ENCODE data around the gene NR3C2. TPM values are rescaled to one million over a fixed set of nuclear protein-coding genes. Genes with fewer than 3 reads are reported as not detected.

Gene NR3C2
- total RNA-seq, 1 experiment from 2014 or later = 0.63 TPM

DNA sequence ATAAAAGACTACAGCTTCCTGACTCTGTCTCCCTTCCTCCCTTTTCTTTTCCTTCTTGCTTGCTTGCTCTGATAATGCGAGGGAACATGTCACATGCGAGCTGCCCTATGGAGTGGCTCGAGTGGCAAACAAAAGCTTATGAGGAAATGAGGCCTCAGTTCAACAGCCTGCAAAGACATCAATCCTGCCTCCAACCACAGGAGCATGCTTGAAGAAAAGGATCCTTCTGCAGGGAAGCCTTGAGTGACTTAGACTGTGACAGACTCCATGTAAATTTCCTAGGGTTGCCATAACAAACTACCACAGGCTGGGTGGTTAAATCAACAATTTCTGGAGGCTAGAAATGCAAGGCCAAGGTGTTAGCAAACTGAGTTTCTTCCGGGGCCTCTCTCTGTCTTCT lies 152.5 kb downstream of the NR3C2 start:
- no peak overlapping the region for H3K4me3 ChIP-seq
- H3K36me3 ChIP-seq = no peaks in the 10 kb centered on the region
- no peaks in the 10 kb centered on the region for H3K27me3 ChIP-seq
- no peak for DNase-seq
- peaks cover 6% of the 10 kb centered on the region; the same call in 1 of the 2 replicates for H3K4me1 ChIP-seq
- H3K9me3 ChIP-seq (replicated peaks) = no peaks in the 10 kb centered on the region
- H3K27ac ChIP-seq = no peak overlapping the region

DNA sequence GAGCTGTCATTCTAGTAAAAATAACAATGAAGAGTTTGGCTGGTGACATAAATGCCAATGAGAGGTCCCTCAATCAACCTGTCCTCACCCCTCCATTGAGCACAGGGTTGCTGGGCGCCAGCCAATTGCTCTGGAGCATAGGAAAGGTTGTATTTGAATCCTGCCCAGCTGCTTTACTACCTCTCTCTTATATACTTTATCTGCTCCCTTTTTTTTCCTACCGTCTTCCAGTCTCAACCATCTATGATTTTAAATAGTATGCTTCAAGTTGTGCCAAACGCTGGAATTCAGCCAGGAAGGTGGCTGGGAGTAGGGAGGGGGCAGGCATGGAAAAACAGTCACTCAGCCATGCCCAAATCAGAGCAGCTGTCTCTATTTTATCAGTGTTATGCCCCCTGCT lies 153.8 kb downstream of the NR3C2 start:
- H3K4me1 ChIP-seq = peaks cover 6% of the 10 kb centered on the region; the same call in 1 of the 2 replicates
- peak; percentile 24 to 52 for DNase-seq
- H3K27ac ChIP-seq = no peak overlapping the region
- no peaks in the 10 kb centered on the region for H3K36me3 ChIP-seq
- H3K9me3 ChIP-seq (replicated peaks) = no peaks in the 10 kb centered on the region
- no peaks in the 10 kb centered on the region for H3K27me3 ChIP-seq
- H3K4me3 ChIP-seq = no peak overlapping the region

DNA sequence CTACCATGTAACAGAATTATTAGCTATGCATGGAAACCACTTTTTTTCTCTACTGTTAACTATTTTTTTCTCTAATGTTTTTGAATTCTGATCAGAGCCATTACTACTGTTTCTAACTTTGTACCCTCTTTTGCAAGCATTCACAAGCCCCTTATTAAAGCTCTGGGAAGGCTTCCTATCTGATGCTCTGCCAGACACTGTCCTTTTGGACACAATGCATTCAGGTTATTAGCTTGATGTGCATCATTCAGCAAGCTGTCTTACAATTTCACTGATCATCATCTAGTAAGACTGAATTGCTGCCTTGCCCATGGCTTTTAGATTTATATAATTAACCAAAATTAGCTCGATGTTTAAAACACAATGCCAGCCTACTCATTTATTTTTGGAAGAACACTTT lies 155.1 kb downstream of the NR3C2 start:
- no peak for DNase-seq
- H3K4me3 ChIP-seq = no peak overlapping the region
- no peaks in the 10 kb centered on the region for H3K9me3 ChIP-seq (replicated peaks)
- no peak overlapping the region for H3K27ac ChIP-seq
- H3K36me3 ChIP-seq = no peaks in the 10 kb centered on the region
- no peaks in the 10 kb centered on the region for H3K27me3 ChIP-seq
- H3K4me1 ChIP-seq = peaks cover 6% of the 10 kb centered on the region; the same call in 1 of the 2 replicates

DNA sequence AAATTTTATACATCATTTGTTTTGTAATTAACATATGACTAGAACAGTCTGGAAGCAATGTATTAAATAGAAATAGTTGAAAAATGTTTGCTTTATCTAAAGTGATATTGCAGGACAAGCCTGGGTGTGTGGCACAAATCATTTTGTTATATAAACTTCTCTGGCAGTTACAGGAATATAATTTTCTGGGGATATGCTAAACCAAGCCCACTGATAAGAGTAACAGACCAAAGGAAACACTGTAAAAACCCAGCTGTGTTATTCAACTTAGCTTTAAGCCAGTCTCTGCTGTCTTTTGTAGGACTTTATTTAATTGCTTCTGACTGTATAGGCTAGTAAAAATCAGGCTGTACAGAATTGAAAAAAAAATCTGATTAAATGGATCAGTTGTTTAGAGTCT lies 156.2 kb downstream of the NR3C2 start:
- Histone ChIP-seq H3K9me3 (replicated peaks) (no peaks in the 10 kb centered on the region), H3K27me3 (no peaks in the 10 kb centered on the region), H3K27ac (no peak overlapping the region), H3K4me3 (no peak overlapping the region), H3K36me3 (no peaks in the 10 kb centered on the region), H3K4me1 (peaks cover 6% of the 10 kb centered on the region; the same call in 1 of the 2 replicates)
- DNase-seq = no peak

DNA sequence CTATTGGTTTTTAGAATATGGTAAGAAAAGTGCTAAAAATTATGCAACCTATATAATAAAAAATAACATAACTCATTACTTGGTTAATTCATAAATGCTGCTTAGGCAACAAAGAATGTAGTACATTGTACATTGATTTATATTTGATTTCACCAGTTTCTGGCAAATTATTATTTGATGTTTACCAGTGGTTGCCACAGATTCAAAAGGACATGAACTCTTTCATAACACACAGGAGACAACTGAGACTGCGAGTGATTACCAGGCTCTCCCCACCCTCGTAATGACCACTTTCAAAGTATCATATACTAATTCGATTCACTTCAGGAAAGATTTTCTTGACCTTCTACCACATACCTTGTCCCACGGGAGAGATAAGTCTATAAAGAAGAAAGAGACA lies 158.5 kb downstream of the NR3C2 start:
- no peak overlapping the region for H3K4me3 ChIP-seq
- no peaks in the 10 kb centered on the region for H3K9me3 ChIP-seq (replicated peaks)
- no peak overlapping the region for H3K27ac ChIP-seq
- DNase-seq = no peak
- H3K36me3 ChIP-seq = no peaks in the 10 kb centered on the region
- H3K4me1 ChIP-seq = peaks cover 3% of the 10 kb centered on the region; the same call in 1 of the 2 replicates
- H3K27me3 ChIP-seq = no peaks in the 10 kb centered on the region

DNA sequence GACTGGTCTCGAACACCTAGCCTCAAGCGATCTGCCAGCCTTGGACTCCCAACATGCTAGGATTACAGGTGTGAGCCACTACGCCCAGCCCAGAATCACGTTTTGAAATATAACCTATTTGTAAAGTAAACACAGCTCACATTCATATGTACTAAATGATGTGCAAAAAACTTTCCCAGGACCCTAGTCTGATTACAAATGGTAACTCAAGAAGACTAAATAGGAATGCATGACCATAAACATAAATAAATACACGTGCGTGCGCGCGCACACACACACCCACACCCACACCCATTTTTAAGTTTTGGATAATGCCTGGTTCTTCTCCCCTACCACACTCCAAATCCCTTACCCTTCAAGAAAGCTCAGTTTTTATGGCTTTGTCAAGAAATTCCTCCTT lies 163.9 kb downstream of the NR3C2 start:
- no peak overlapping the region for H3K4me3 ChIP-seq
- no peaks in the 10 kb centered on the region for H3K27me3 ChIP-seq
- H3K27ac ChIP-seq = no peak overlapping the region
- H3K9me3 ChIP-seq (replicated peaks) = no peaks in the 10 kb centered on the region
- no peaks in the 10 kb centered on the region for H3K36me3 ChIP-seq
- no peaks in the 10 kb centered on the region for H3K4me1 ChIP-seq
- no peak for DNase-seq

DNA sequence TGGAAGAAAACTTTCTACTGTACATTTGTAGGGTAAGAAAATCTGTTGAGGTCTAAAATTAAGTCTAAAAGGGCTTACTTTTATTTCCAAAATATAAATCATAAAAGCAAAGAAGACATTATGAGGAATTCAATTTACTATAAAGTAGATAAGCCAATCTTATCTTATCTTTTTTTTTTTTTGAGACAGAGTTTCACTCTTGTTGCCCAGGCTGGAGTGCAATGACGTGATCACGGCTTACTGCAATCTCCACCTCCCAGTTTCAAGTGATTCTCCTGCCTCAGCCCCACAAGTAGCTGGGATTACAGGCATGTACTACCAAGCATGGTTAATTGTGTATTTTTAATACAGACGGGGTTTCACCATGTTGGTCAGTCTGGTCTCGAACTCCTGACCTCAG lies 166.9 kb downstream of the NR3C2 start:
- Histone ChIP-seq H3K27me3 (no peaks in the 10 kb centered on the region), H3K4me3 (no peak overlapping the region), H3K27ac (no peak overlapping the region), H3K9me3 (replicated peaks) (no peaks in the 10 kb centered on the region), H3K4me1 (no peaks in the 10 kb centered on the region), H3K36me3 (no peaks in the 10 kb centered on the region)
- DNase-seq = no peak

DNA sequence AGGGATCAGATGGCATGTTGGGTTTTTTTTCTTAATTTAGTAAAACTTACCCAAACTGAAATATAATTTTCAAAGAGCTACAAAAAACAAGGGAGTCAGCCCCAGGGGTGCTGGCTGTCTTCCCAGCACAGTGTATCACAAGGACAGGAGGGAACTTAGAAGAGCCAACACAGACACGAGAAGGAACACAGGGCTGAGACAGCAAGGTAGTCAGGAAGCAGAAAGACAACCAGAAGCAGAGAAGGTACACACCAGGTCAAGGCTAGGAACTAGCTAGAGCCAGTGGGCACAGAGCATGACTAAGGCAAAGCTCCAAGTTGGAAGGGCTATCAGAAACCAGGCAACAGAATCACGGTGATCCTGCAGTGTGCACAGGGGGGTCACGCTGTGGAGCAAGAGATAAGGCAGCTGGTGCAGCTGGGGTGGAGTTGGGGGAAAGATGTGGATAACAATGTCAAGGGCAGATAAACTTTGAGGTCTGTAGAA lies 168.7 kb downstream of the NR3C2 start:
- no peaks in the 10 kb centered on the region for H3K9me3 ChIP-seq (replicated peaks)

DNA sequence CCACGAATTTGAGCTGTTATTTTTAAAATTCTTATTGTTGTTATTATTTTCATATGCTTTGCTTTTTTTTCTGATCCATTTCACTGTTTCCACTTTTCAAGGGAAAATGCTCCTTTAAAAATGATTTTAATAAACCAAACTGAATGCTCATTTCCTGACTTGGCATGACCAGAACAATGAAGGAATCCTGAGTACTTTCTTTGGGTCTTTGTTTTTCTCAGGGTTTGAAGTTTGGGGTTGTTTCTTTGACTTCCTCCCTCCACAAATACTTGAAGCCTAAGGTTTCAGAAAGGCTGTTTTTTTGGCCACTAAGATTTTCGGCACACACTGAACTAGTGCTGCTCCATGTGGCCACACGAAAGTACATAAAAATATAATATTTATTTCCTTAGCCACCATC lies 171.0 kb downstream of the NR3C2 start:
- H3K27me3 ChIP-seq = no peaks in the 10 kb centered on the region
- no peak overlapping the region for H3K4me3 ChIP-seq
- no peak overlapping the region for H3K27ac ChIP-seq
- H3K4me1 ChIP-seq = no peaks in the 10 kb centered on the region
- DNase-seq = no peak
- H3K36me3 ChIP-seq = no peaks in the 10 kb centered on the region
- no peaks in the 10 kb centered on the region for H3K9me3 ChIP-seq (replicated peaks)

More for the DNA sequence above, 168.7 kb downstream of the NR3C2 start:
- Histone ChIP-seq H3K36me3 (no peaks in the 10 kb centered on the region), H3K4me1 (no peaks in the 10 kb centered on the region), H3K4me3 (no peak overlapping the region), H3K27ac (no peak overlapping the region), H3K27me3 (no peaks in the 10 kb centered on the region)
- no peak for DNase-seq

DNA sequence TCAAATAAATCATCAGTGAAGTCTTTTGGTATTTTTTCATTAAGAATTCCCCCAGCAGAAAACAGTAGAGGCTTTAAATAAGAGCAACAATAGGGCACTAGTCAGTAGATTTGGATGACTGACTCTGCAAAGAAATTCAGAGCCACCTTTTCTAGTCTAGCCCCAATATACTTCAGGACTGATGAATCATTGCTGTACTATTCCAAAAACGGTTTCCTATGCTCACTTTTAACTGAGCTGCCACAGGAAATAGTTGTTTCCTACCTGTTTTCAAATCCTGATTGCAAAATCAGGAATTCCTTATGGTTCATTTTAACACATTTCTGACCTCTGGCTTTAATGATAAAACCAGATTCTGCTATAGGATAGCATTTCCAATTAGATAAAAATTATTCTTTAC lies 171.6 kb downstream of the NR3C2 start:
- Histone ChIP-seq H3K27ac (no peak overlapping the region), H3K27me3 (no peaks in the 10 kb centered on the region)
- DNase-seq = no peak

DNA sequence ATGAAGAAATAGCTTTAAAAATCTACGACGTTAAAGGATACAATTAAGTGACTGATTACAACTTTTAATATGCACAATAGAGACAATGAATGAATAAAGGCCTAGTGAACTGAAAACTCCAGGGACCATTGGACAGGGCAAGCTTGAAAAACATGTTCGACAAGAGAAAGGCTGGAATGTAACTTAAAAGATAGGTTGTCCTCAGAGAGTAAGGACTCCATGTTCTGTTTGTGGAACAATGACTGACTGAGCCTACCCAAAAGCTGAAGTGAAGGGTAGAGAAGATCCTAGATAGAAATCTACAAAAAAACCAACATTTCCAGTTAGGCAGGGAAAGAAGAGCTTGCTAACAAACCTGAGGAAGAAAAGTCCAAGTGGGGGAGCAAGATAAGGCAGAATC lies 173.4 kb downstream of the NR3C2 start:
- H3K9me3 ChIP-seq (replicated peaks) = no peaks in the 10 kb centered on the region
- no peaks in the 10 kb centered on the region for H3K4me1 ChIP-seq
- H3K27me3 ChIP-seq = no peaks in the 10 kb centered on the region
- no peak overlapping the region for H3K4me3 ChIP-seq
- no peak overlapping the region for H3K27ac ChIP-seq
- DNase-seq = no peak
- H3K36me3 ChIP-seq = no peaks in the 10 kb centered on the region

More for the DNA sequence above, 171.6 kb downstream of the NR3C2 start:
- Histone ChIP-seq H3K4me1 (no peaks in the 10 kb centered on the region), H3K4me3 (no peak overlapping the region), H3K9me3 (replicated peaks) (no peaks in the 10 kb centered on the region), H3K36me3 (no peaks in the 10 kb centered on the region)

DNA sequence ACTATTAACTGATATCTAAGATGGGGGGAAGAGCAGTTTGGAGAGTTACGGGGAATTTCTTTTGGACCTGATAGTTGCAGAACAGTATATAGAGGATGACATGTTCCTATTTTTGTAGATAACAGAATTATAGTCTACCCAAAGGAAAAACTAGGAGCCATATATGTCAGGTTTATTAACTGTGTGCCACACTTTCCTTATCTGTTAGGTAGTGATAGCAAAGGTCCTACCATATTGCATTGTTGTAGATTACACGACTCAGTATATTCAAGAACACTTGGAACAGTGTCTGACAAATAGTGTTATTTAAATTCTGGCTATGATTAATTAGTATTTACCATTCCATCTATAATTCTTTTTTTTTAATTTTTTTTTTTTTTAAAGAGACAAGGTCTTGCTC lies 175.3 kb downstream of the NR3C2 start:
- no peaks in the 10 kb centered on the region for H3K36me3 ChIP-seq
- DNase-seq = no peak
- H3K27ac ChIP-seq = no peak overlapping the region
- no peaks in the 10 kb centered on the region for H3K9me3 ChIP-seq (replicated peaks)
- no peak overlapping the region for H3K4me3 ChIP-seq
- H3K4me1 ChIP-seq = no peaks in the 10 kb centered on the region
- H3K27me3 ChIP-seq = no peaks in the 10 kb centered on the region

DNA sequence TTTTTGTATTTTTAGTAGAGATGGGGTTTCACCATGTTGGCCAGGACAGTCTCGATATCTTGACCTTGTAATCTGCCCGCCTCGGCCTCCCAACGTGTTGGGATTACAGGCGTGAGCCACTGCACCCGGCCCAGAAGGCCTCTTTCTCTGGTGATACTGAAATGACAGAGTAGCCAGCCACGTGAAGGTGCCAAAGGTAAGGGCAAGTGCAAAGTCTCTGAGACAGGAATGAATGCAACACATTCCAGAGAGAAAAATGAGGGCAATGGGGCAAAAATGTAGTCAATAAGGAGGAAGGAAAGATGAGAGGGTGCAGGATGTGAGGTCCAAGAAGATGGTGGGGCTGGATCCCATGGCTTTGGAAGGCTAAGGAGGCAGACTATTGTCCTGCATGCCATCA lies 176.0 kb downstream of the NR3C2 start:
- Histone ChIP-seq H3K4me3 (no peak overlapping the region), H3K27ac (no peak overlapping the region), H3K27me3 (no peaks in the 10 kb centered on the region), H3K36me3 (no peaks in the 10 kb centered on the region), H3K4me1 (no peaks in the 10 kb centered on the region), H3K9me3 (replicated peaks) (no peaks in the 10 kb centered on the region)
- no peak for DNase-seq

DNA sequence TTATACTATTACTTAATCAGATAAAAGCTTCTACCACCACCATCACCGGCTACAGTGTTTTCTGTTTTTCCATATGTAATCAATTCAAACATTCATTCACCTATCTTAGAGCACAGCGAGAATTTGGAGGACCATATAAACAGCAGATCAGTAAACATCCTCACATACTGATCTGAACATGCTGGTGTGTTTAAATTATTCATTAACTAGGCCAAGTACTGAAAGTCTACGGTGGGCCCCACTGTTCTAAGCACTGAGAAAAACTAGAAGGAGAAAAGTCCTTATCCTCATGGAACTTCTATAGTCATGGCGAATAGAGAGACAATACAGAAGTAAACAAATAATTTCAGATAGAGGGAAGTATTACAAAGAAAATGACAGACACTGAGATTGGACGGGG lies 176.6 kb downstream of the NR3C2 start:
- Histone ChIP-seq H3K4me3 (no peak overlapping the region), H3K9me3 (replicated peaks) (no peaks in the 10 kb centered on the region), H3K4me1 (no peaks in the 10 kb centered on the region), H3K27me3 (no peaks in the 10 kb centered on the region), H3K36me3 (no peaks in the 10 kb centered on the region), H3K27ac (no peak overlapping the region)
- DNase-seq = no peak

DNA sequence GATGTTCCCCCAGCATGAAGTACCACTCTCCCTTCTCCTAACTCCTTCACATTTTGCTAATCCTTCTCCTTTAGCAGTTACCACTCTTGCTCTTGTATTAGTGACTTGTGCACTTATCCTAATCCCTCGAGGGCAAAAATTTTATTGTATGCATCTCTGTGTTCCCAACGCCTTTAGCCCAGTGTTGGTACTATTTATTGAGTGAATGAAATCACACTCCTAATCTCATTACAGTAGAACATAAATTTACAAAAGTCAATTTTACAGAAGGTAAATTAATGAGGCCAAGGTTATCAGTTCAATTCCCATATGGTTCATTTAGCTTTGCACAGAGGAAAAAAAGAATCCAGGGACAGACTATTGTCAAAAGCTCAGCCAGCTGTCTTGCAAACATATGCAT lies 178.4 kb downstream of the NR3C2 start:
- H3K9me3 ChIP-seq (replicated peaks) = no peaks in the 10 kb centered on the region

DNA sequence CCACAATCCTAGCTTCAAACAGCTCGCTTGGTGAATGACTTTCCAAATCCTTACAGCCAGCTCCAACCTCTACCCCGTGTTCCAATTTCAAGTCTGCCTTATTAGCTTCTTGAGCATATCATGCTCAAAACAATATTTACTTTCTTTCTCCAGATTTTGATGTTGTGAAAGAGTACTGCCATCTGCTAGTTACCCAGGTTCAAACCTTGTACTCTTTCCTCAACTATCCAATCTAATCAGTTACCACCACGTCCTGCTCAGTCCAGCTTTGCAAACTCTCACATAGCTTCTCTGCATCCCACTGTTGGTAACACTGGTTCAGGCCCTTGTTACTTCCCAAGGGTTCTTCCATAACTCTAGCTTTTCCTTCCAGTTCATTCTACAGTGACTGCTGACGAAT lies 179.1 kb downstream of the NR3C2 start:
- Histone ChIP-seq H3K27ac (no peak overlapping the region), H3K4me3 (no peak overlapping the region), H3K27me3 (no peaks in the 10 kb centered on the region), H3K36me3 (no peaks in the 10 kb centered on the region), H3K4me1 (no peaks in the 10 kb centered on the region), H3K9me3 (replicated peaks) (no peaks in the 10 kb centered on the region)
- no peak for DNase-seq

More for the DNA sequence above, 178.4 kb downstream of the NR3C2 start:
- H3K27ac ChIP-seq = no peak overlapping the region
- no peaks in the 10 kb centered on the region for H3K27me3 ChIP-seq
- H3K36me3 ChIP-seq = no peaks in the 10 kb centered on the region
- H3K4me1 ChIP-seq = no peaks in the 10 kb centered on the region
- H3K4me3 ChIP-seq = no peak overlapping the region
- DNase-seq = no peak
